CD4-positive, alpha-beta T cell (primary cell): ENCODE data around the gene RIMKLB. TPM values are rescaled to one million over a fixed set of nuclear protein-coding genes. Genes with fewer than 3 reads are reported as not detected.

Experiments
- ATAC-seq: fragments of 200-7000 bp; cut with Tn5 transposase; one replicate; pipeline ENCODE4 v1.10.0; 2022; ENCODE audit warnings: mild to moderate bottlenecking; ENCODE audit not compliant: poor library complexity
- CTCF ChIA-PET: fragments of 350-600 bp; sonication (Branson Sonifier 250); formaldehyde crosslinking; loops from one replicate; lab custom pipeline; 2021; ENCODE audit warnings: antibody characterized with exemption, inconsistent platforms; lab: Charles Lee
- POLR2A ChIA-PET: fragments of 350-600 bp; sonication (Branson Sonifier 250); formaldehyde crosslinking; loops from one replicate; lab custom pipeline; 2021; ENCODE audit warnings: antibody characterized with exemption, inconsistent platforms; lab: Charles Lee
- DNase-seq, 14 experiments: peaks; one replicate each; pipeline ENCODE4 v3.0.0-alpha.2; 2013 to 2020; ENCODE audit warnings: mixed read lengths in 2 of 14
- H3K27ac ChIP-seq, 2 donors: one replicate each; pipeline versions ENCODE4 v1.5.1 to v1.7.0; 2013; ENCODE audit warnings: low read length in 2 of 2, low read depth in 1 of 2, mild to moderate bottlenecking in 1 of 2
- H3K27me3 ChIP-seq, 2 experiments: 1 replicate in 1 of 2; 2 replicates in 1 of 2; pipeline versions ENCODE4 v1.6.1 to v1.7.0; 2013; ENCODE audit warnings: low read length in 2 of 2, control low read depth in 1 of 2, mild to moderate bottlenecking in 1 of 2, moderate library complexity in 1 of 2; ENCODE audit not compliant: insufficient read depth in 2 of 2, control insufficient read depth in 1 of 2
- H3K36me3 ChIP-seq: one replicate; pipeline ENCODE4 v1.6.1; 2013; ENCODE audit warnings: low read length, control low read depth; ENCODE audit not compliant: insufficient read depth
- H3K4me1 ChIP-seq: one replicate; pipeline ENCODE4 v1.6.1; 2013; ENCODE audit warnings: low read length, control low read depth; ENCODE audit not compliant: insufficient read depth
- H3K4me3 ChIP-seq: one replicate; pipeline ENCODE4 v1.5.1; 2013; ENCODE audit warnings: mild to moderate bottlenecking, low read length, moderate library complexity
- H3K9me3 ChIP-seq, 2 experiments: 1 replicate in 1 of 2; 2 replicates in 1 of 2; pipeline versions ENCODE4 v1.6.1 to v1.7.0; 2013; ENCODE audit warnings: low read length in 2 of 2, mild to moderate bottlenecking in 2 of 2, control low read depth in 1 of 2, moderate library complexity in 1 of 2; ENCODE audit not compliant: control insufficient read depth in 1 of 2, insufficient read depth in 1 of 2
- H3K27ac Mint-ChIP-seq: one replicate; pipeline ENCODE4 v1.8.0; 2020; ENCODE audit warnings: mixed read lengths
- H3K27me3 Mint-ChIP-seq: one replicate; pipeline ENCODE4 v1.8.0; 2021; ENCODE audit warnings: mixed read lengths
- H3K36me3 Mint-ChIP-seq: one replicate; pipeline ENCODE4 v1.8.0; 2021; ENCODE audit warnings: low read depth, mixed read lengths
- H3K4me1 Mint-ChIP-seq: one replicate; pipeline ENCODE4 v1.8.0; 2021; ENCODE audit warnings: low read depth, mixed read lengths
- H3K4me3 Mint-ChIP-seq: one replicate; pipeline ENCODE4 v1.8.0; 2020; ENCODE audit warnings: mild to moderate bottlenecking, mixed read lengths
- H3K9me3 Mint-ChIP-seq: one replicate; pipeline ENCODE4 v1.8.0; 2020; ENCODE audit warnings: mixed read lengths
- intact Hi-C, 2 experiments: fragments of 100-400 bp; cut with DNase I in 1 of 2; cut with micrococcal nuclease in 1 of 2; formaldehyde crosslinking; loops; one replicate each; pipeline versions ENCODE4 v1.15.1 to v1.9.0; 2023 to 2025; cut with DNase I, micrococcal nuclease
- total RNA-seq, 174 experiments: library from RNA in 2 of 174; stranded (reverse) in 2 of 174; gene quantifications; one replicate each; pipeline ENCODE4 v1.2.3 and lab custom pipeline; 2021 to 2026
- TF ChIP-seq, protein P1 (sequence below): fragments of 200-600 bp; IDR thresholded peaks from one replicate; pipeline ENCODE4 v1.8.0; 2022; ENCODE audit warnings: antibody characterized with exemption, mild to moderate bottlenecking

Gene RIMKLB
- total RNA-seq, 2 experiments from 2014 or later, result 14.8 to 15.2 TPM

DNA sequence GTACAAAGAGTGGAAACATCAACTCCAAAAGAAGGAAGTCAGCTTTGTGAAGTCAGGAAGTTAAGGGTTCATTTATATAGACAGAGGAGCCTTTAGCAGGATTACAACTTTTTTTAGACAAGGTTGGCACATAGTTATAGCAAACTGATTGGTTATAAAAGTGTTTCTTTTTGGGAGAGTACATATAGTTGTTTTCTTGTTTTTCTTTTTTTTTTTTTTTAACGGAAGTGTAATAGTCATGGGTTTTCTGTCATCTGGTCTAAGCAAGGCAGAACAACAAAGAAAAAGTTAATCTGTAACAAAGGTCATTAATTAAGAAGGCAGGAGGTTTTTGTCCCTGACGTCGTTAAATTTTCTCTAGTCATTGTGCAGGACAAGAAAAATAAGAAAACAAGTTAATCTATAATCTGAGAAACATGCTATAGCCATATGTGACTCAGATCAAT is 22.2 kb upstream of the RIMKLB start:
- ChIA-PET CTCF (interaction anchor here (0.7 to 1.3 kb wide), 4 partner anchors 15 to 374 kb away, joined by 3 read pairs; no protein-coding TSS in a partner anchor), POLR2A (no interaction called here)
- Histone ChIP-seq H3K27me3 (no peaks in the 10 kb centered on the region), H3K27ac (no peak overlapping the region), H3K36me3 (no peaks in the 10 kb centered on the region), H3K4me3 (no peak overlapping the region), H3K9me3 (peaks cover 0 to 4% of the 10 kb centered on the region in 2 experiments), H3K4me1 (no peaks in the 10 kb centered on the region)
- intact Hi-C loops, result no loop called here
- H3K36me3 Mint-ChIP-seq, result no peaks in the 10 kb centered on the region
- DNase-seq, result no peak
- H3K9me3 Mint-ChIP-seq, result no peaks in the 10 kb centered on the region
- H3K27ac Mint-ChIP-seq, result peak overlapping the region; percentile 6
- no peak overlapping the region for H3K4me3 Mint-ChIP-seq
- no peaks in the 10 kb centered on the region for H3K27me3 Mint-ChIP-seq
- no peak for ATAC-seq
- TF ChIP-seq, protein P1, sequence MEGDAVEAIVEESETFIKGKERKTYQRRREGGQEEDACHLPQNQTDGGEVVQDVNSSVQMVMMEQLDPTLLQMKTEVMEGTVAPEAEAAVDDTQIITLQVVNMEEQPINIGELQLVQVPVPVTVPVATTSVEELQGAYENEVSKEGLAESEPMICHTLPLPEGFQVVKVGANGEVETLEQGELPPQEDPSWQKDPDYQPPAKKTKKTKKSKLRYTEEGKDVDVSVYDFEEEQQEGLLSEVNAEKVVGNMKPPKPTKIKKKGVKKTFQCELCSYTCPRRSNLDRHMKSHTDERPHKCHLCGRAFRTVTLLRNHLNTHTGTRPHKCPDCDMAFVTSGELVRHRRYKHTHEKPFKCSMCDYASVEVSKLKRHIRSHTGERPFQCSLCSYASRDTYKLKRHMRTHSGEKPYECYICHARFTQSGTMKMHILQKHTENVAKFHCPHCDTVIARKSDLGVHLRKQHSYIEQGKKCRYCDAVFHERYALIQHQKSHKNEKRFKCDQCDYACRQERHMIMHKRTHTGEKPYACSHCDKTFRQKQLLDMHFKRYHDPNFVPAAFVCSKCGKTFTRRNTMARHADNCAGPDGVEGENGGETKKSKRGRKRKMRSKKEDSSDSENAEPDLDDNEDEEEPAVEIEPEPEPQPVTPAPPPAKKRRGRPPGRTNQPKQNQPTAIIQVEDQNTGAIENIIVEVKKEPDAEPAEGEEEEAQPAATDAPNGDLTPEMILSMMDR, result no peak
- H3K4me1 Mint-ChIP-seq, result peaks cover 9% of the 10 kb centered on the region

DNA sequence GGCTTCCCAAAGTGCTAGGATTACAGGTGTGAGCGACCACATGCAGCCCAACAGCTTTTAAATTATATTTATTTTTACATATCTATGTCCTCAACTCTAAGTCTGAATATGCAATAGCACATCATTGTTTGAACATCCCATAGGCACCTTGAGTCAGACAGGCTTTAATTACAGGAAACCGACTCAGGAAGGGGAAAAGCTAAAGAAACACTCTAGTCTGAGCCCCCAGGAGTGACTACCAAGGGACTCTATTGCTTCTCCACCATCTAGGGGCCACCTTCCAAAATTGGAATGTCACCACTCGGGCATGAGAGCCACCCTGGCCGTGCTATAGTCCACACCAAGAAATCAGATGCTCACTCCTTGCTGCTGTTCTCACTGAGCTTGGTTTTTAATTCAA is 21.1 kb upstream of the RIMKLB start:
- no peaks in the 10 kb centered on the region for H3K9me3 ChIP-seq
- H3K4me1 ChIP-seq, result no peaks in the 10 kb centered on the region
- H3K4me3 Mint-ChIP-seq, result no peak overlapping the region
- POLR2A ChIA-PET, result no interaction called here
- H3K27me3 ChIP-seq, result no peaks in the 10 kb centered on the region
- TF ChIP-seq, protein P1, result no peak
- CTCF ChIA-PET, result interaction anchor here (1.3 to 1.4 kb wide), 3 partner anchors 19 to 373 kb away, joined by 3 to 9 read pairs (median 3); no protein-coding TSS in a partner anchor
- ATAC-seq (no peak), DNase-seq (no peak)
- H3K36me3 ChIP-seq, result no peaks in the 10 kb centered on the region
- H3K9me3 Mint-ChIP-seq, result no peaks in the 10 kb centered on the region
- peaks cover 9% of the 10 kb centered on the region for H3K4me1 Mint-ChIP-seq
- no peak overlapping the region for H3K27ac Mint-ChIP-seq
- H3K4me3 ChIP-seq, result no peak overlapping the region
- no peaks in the 10 kb centered on the region for H3K27me3 Mint-ChIP-seq
- H3K27ac ChIP-seq, result no peak overlapping the region
- no peaks in the 10 kb centered on the region for H3K36me3 Mint-ChIP-seq
- intact Hi-C loops, result no loop called here

DNA sequence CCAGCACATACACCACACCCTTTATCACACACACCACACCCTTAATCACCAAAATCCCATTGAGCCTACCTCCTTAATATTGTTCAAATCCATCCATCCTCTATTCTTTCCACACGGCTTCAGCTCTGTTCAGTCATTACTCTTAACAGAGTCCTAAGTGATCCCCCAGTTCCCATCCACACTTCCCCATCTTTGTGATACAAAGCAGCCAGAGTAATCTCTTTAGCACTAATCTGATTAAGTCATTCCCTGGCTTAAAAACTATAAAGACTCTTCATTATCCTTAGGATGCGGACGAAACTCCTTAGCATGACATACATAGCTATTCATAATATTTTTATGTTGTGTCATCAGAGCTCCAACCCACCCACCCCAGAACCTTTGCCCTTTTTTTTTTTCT is 20.4 kb upstream of the RIMKLB start:
- Mint-ChIP-seq H3K36me3 (no peaks in the 10 kb centered on the region), H3K9me3 (no peaks in the 10 kb centered on the region), H3K4me3 (no peak overlapping the region), H3K27ac (no peak overlapping the region), H3K27me3 (no peaks in the 10 kb centered on the region), H3K4me1 (peaks cover 14% of the 10 kb centered on the region)
- no peak for ATAC-seq
- Histone ChIP-seq H3K9me3 (no peaks in the 10 kb centered on the region), H3K27ac (no peak overlapping the region), H3K36me3 (no peaks in the 10 kb centered on the region), H3K27me3 (no peaks in the 10 kb centered on the region), H3K4me3 (no peak overlapping the region), H3K4me1 (peaks cover 5% of the 10 kb centered on the region)
- ChIA-PET CTCF (interaction anchor here (0.6 to 1.4 kb wide), 4 partner anchors 20 to 372 kb away, joined by 3 to 9 read pairs (median 4); no protein-coding TSS in a partner anchor), POLR2A (no interaction called here)
- no peak for DNase-seq
- TF ChIP-seq, protein P1, result no peak
- intact Hi-C loops, result no loop called here
